H1 (cell line): ENCODE results near the gene PCGF3. TPM values are rescaled to one million over a fixed set of nuclear protein-coding genes. Genes with fewer than 3 reads are reported as not detected.
A peak's percentile ranks its signal among the peaks of the same experiment; 100 is the strongest.

Source experiments
- CTCF ChIA-PET: fragments of 300-600 bp; sonication (Branson Sonifier 250); formaldehyde crosslinking; loops from one replicate; lab custom pipeline; 2021; ENCODE audit not compliant: partially characterized antibody; lab: Charles Lee
- POLR2A ChIA-PET: fragments of 300-600 bp; sonication (Branson Sonifier 250); formaldehyde crosslinking; loops from one replicate; lab custom pipeline; 2021; ENCODE audit warnings: inconsistent platforms; ENCODE audit not compliant: partially characterized antibody; lab: Charles Lee
- DNase-seq, 2 experiments: peaks; one replicate each; pipeline versions ENCODE4 v3.0.0 to v3.0.0-alpha.2; 2010 to 2022; ENCODE audit warnings: low spot score in 2 of 2, low read depth in 1 of 2, mixed read lengths in 1 of 2
- FAIRE-seq: peaks from 2 replicates; lab custom pipeline; 2011; peaks lifted over from hg19 to GRCh38; lab: Jason Lieb, UNC
- H2AFZ ChIP-seq: 2 replicates; pipeline ENCODE4 v1.8.1; 2012; ENCODE audit warnings: low read length, inconsistent platforms
- H2AK5ac ChIP-seq: 2 replicates; pipeline ENCODE4 v1.6.1; 2013; ENCODE audit warnings: low read depth, low read length
- H2BK120ac ChIP-seq: replicated peaks from 2 replicates; pipeline ENCODE3; 2013; ENCODE audit warnings: low read depth, low read length, inconsistent platforms
- H2BK12ac ChIP-seq: 2 replicates; pipeline ENCODE4 v1.6.1; 2013; ENCODE audit warnings: low read depth, low read length
- H2BK15ac ChIP-seq: 2 replicates; pipeline ENCODE4 v1.6.1; 2013; ENCODE audit warnings: low read length
- H2BK20ac ChIP-seq: 2 replicates; pipeline ENCODE4 v1.6.1; 2013; ENCODE audit warnings: low read length
- H2BK5ac ChIP-seq: 2 replicates; pipeline ENCODE4 v1.6.1; 2013; ENCODE audit warnings: low read depth, low read length
- H3K14ac ChIP-seq: 2 replicates; pipeline ENCODE4 v1.6.1; 2013; ENCODE audit warnings: inconsistent platforms; ENCODE audit not compliant: insufficient read length
- H3K18ac ChIP-seq: 2 replicates; pipeline ENCODE4 v1.6.1; 2013; ENCODE audit warnings: low read length; ENCODE audit errors: extremely low read depth
- H3K23ac ChIP-seq: 2 replicates; pipeline ENCODE4 v1.6.1; 2013; ENCODE audit warnings: inconsistent platforms; ENCODE audit not compliant: insufficient read length
- H3K23me2 ChIP-seq: 2 replicates; pipeline ENCODE4 v1.6.1; 2013; ENCODE audit warnings: low read depth, low read length
- H3K27ac ChIP-seq: 2 replicates; pipeline ENCODE4 v1.6.1; 2011; ENCODE audit warnings: low read depth, low read length, inconsistent platforms
- H3K27me3 ChIP-seq, 4 experiments: replicated peaks in 1 of 4; 1 replicate in 1 of 4; 2 replicates in 3 of 4; pipeline versions ENCODE4 v1.6.1 to v1.8.1; 2011 to 2013; ENCODE audit warnings: low read length in 3 of 4, mild to moderate bottlenecking in 3 of 4, inconsistent platforms in 2 of 4, mixed read lengths in 2 of 4, moderate library complexity in 1 of 4; ENCODE audit not compliant: control insufficient read depth in 3 of 4, insufficient read depth in 3 of 4; ENCODE audit errors: extremely low read depth in 1 of 4
- H3K36me3 ChIP-seq, 4 experiments: 2 replicates each; pipeline versions ENCODE4 v1.6.1 to v1.8.1; 2011 to 2013; ENCODE audit warnings: mild to moderate bottlenecking in 4 of 4, low read length in 3 of 4, moderate library complexity in 2 of 4, control low read depth in 1 of 4, inconsistent platforms in 1 of 4; ENCODE audit not compliant: insufficient read depth in 4 of 4, control insufficient read depth in 2 of 4
- H3K4ac ChIP-seq: replicated peaks from 2 replicates; pipeline ENCODE3; 2013; ENCODE audit warnings: low read length, low read depth, mixed read lengths, inconsistent platforms; ENCODE audit not compliant: insufficient read length
- H3K4me1 ChIP-seq, 4 experiments: replicated peaks in 1 of 4; 1 replicate in 1 of 4; 2 replicates in 3 of 4; pipeline versions ENCODE4 v1.6.1 to v1.8.1; 2011 to 2013; ENCODE audit warnings: low read length in 3 of 4, inconsistent platforms in 2 of 4, mixed read lengths in 1 of 4; ENCODE audit not compliant: insufficient read depth in 4 of 4, control insufficient read depth in 3 of 4
- H3K4me2 ChIP-seq, 2 experiments: 2 replicates each; pipeline versions ENCODE4 v1.6.1 to v1.8.1; 2011 to 2013; ENCODE audit warnings: low read depth in 2 of 2, low read length in 2 of 2, control low read depth in 1 of 2, inconsistent platforms in 1 of 2, mild to moderate bottlenecking in 1 of 2; ENCODE audit not compliant: insufficient read depth in 1 of 2
- H3K4me3 ChIP-seq, 4 experiments: fragments of 200-600, 300-600 bp in 1 of 4; sonication (generic), shearing (Covaris generic), sonication (Bioruptor Twin) in 1 of 4; 2 replicates each; pipeline versions ENCODE4 v1.5.1 to v1.8.1; 2011 to 2016; ENCODE audit warnings: low read length in 4 of 4, low read depth in 3 of 4, control low read depth in 2 of 4, inconsistent platforms in 2 of 4, mild to moderate bottlenecking in 2 of 4, mixed read lengths in 1 of 4, moderate library complexity in 1 of 4; ENCODE audit not compliant: insufficient read depth in 2 of 4; ENCODE audit errors: extremely low read depth in 1 of 4
- H3K56ac ChIP-seq: replicated peaks from 2 replicates; pipeline ENCODE3; 2013; ENCODE audit warnings: low read depth, mild to moderate bottlenecking, mixed read lengths, low read length, inconsistent platforms; ENCODE audit not compliant: insufficient read length
- H3K79me1 ChIP-seq: 2 replicates; pipeline ENCODE4 v1.6.1; 2013; ENCODE audit warnings: low read depth, low read length, control low read depth
- H3K79me2 ChIP-seq, 2 experiments: 2 replicates each; pipeline versions ENCODE4 v1.6.1 to v1.8.1; 2012 to 2013; ENCODE audit warnings: low read length in 2 of 2, mild to moderate bottlenecking in 2 of 2, inconsistent platforms in 1 of 2; ENCODE audit not compliant: insufficient read depth in 2 of 2, control insufficient read depth in 1 of 2
- H3K9ac ChIP-seq, 4 experiments: replicated peaks in 1 of 4; 1 replicate in 1 of 4; 2 replicates in 3 of 4; pipeline versions ENCODE4 v1.6.1 to v1.8.1; 2011 to 2013; ENCODE audit warnings: low read depth in 3 of 4, low read length in 3 of 4, control low read depth in 2 of 4, mild to moderate bottlenecking in 2 of 4, moderate library complexity in 2 of 4, inconsistent platforms in 1 of 4; ENCODE audit errors: extremely low read depth in 1 of 4
- H3K9me3 ChIP-seq, 2 experiments: 2 replicates each; pipeline versions ENCODE4 v1.6.1 to v1.8.1; 2012 to 2013; ENCODE audit warnings: mild to moderate bottlenecking in 2 of 2, moderate library complexity in 2 of 2, control low read depth in 1 of 2, inconsistent platforms in 1 of 2, low read depth in 1 of 2, low read length in 1 of 2, mixed read lengths in 1 of 2; ENCODE audit not compliant: insufficient read depth in 2 of 2
- H4K20me1 ChIP-seq, 2 experiments: replicated peaks in 1 of 2; 2 replicates each; pipeline versions ENCODE3 to v1.8.1; 2011 to 2013; ENCODE audit warnings: inconsistent platforms in 2 of 2, low read length in 2 of 2, mild to moderate bottlenecking in 1 of 2; ENCODE audit not compliant: insufficient read depth in 2 of 2, control insufficient read depth in 1 of 2
- H4K5ac ChIP-seq: 2 replicates; pipeline ENCODE4 v1.6.1; 2013; ENCODE audit warnings: low read length, low read depth, mixed read lengths, inconsistent platforms; ENCODE audit not compliant: insufficient read length
- H4K8ac ChIP-seq: 2 replicates; pipeline ENCODE4 v1.8.0; 2013; ENCODE audit warnings: mild to moderate bottlenecking, moderate library complexity, low read length, inconsistent platforms; ENCODE audit not compliant: insufficient read depth; ENCODE audit errors: extremely low read depth
- H4K91ac ChIP-seq: replicated peaks from 2 replicates; pipeline ENCODE3; 2013; ENCODE audit warnings: low read length, mixed read lengths, inconsistent platforms; ENCODE audit not compliant: insufficient read length
- CBX8 ChIP-seq: fragments of 300-800, 300-1000 bp; sonication (generic); IDR thresholded peaks from 2 replicates; pipeline ENCODE4 v1.7.1; 2016; ENCODE audit warnings: low read depth, low read length, borderline replicate concordance
- CHD1 ChIP-seq: IDR thresholded peaks from 2 replicates; pipeline ENCODE4 v1.6.1; 2012; ENCODE audit warnings: low read depth, low read length, improper control_type of control experiment
- EZH2 ChIP-seq: fragments of 200-600 bp; sonication (generic); IDR thresholded peaks from 2 replicates; pipeline ENCODE4 v1.7.1; 2012; ENCODE audit warnings: low read depth, mild to moderate bottlenecking, moderate library complexity, low read length, inconsistent platforms; ENCODE audit not compliant: severe bottlenecking
- POLR2A ChIP-seq, 2 experiments: IDR thresholded peaks; 1 replicate in 1 of 2; 2 replicates in 1 of 2; pipeline ENCODE4 v1.6.1; 2011; ENCODE audit warnings: low read depth in 2 of 2, low read length in 2 of 2, mild to moderate bottlenecking in 2 of 2; ENCODE audit errors: control extremely low read depth in 1 of 2
- RBBP5 ChIP-seq: IDR thresholded peaks from 2 replicates; pipeline ENCODE4 v1.7.1; 2012; ENCODE audit warnings: low read depth, mild to moderate bottlenecking, inconsistent platforms, low read length, moderate library complexity, borderline replicate concordance
- SIRT6 ChIP-seq: IDR thresholded peaks from one replicate; pipeline ENCODE4 v1.7.1; 2012; ENCODE audit warnings: low read length, inconsistent platforms
- WGBS, 2 experiments: shearing (Covaris generic) in 1 of 2; methylation state at CpG; one replicate each; pipeline versions ENCODE4 v1.1.6 to v1.1.7; 2013 to 2015; ENCODE audit warnings: low lambda C conversion rate in 2 of 2, mixed read lengths in 2 of 2, inconsistent platforms in 1 of 2, low coverage in 1 of 2, missing lambda C conversion rate in 1 of 2; ENCODE audit not compliant: insufficient replicate concordance in 2 of 2, insufficient coverage in 1 of 2, insufficient read length in 1 of 2; ENCODE audit errors: extremely low coverage in 1 of 2, missing lambda C conversion rate in 1 of 2; 5-methylcytosine and 5-hydroxymethylcytosine counted together
- polyA plus RNA-seq, 7 experiments: library from polyadenylated mRNA; depleted of rRNA in 3 of 7; stranded (reverse) in 5 of 7; unstranded in 2 of 7; fragments of >200 nt in 5 of 7; fragments of 200-250 nt in 2 of 7; gene quantifications; 1 replicate in 5 of 7; 2 replicates in 1 of 7; 4 replicates in 1 of 7; pipeline versions ENCODE4 v1.2.1 to v1.2.3, GENCODE V29; 2011 to 2013; ENCODE audit warnings: missing spikeins in 2 of 7, mixed read lengths in 2 of 7
- total RNA-seq: library from RNA; stranded (reverse); fragmentation: NEBNext Ultra II Directional; extraction: Animal tissue kit (Norgen Biotek cat#: 25700); gene quantifications from 2 replicates; pipeline ENCODE4 v1.2.1, GENCODE V29; 2021
- TF ChIP-seq, protein P1 (sequence below): IDR thresholded peaks from 2 replicates; pipeline ENCODE4 v1.6.1; 2012; ENCODE audit warnings: inconsistent platforms
- TF ChIP-seq, protein P2 (sequence below): IDR thresholded peaks from 2 replicates; pipeline ENCODE4 v1.6.1; 2012; ENCODE audit warnings: low read length, inconsistent platforms

PCGF3 gene
- total and polyA plus RNA-seq, 2 of the 8 experiments (the other 6 are each of a cell fraction or from before 2014, with no cell fraction given), result 52.7 to 52.9 TPM

DNA sequence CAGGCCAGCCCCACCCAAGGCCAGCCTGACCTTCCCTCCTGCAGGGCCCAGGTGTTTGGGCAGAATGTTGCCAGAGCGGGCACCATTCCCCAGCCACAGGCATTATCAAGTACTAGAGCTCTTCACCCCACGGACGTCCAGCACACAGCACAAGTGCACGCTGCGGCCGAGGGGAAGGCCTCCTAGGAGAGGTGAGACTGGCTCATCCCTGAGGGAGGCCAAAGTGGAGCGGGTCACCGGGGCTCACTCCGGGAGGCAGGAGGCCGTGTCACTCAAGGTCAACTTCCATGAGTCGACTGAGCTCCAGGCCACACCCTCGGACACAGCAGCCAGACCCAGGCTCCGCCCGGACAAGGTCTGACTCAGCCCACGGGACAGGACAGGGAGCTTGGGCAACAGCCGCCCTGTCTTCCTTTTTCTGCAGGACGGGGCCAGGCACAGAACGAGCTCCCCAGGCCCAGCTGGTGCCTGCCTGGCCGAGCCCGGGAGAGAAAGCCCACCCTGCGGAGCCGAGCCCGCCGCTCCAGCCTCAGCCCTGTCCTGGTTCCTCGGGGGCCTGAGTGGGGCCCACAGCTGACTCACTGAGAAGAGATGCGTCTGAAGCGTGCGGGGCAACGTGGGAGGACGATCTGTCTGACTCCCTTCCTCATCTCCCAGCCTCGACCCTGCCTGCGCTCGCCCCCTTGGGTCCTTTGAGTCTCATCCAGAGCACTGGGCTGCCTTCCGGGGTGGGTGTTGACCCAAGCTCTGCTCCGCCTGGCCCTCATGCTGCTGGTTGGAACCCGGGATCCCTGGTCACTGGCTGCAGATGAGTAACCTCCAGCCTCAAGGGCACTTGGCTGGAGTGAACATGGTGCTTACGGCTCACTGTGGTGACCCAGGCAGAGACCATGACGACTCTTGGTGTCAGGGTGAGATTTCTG, 18.3 kb upstream of the PCGF3 start:
- no peak overlapping the region for H4K91ac ChIP-seq
- H3K4me3 ChIP-seq, result no peak overlapping the region
- ChIA-PET CTCF (interaction anchor here (0.6 to 5.7 kb wide), 11 partner anchors 9 to 94 kb away, joined by 3 to 65 read pairs (median 3); no protein-coding TSS in a partner anchor), POLR2A (interaction anchor here (0.6 to 2.2 kb wide), 14 partner anchors 9 to 281 kb away, joined by 3 to 9 read pairs (median 3); partner anchors contain the start of genes ATP5ME and MYL5)
- H3K27me3 ChIP-seq, result peaks cover 0 to 4% (median 0%) of the 10 kb centered on the region in 4 experiments; a peak in 1 of 7 replicates
- H2BK5ac ChIP-seq, result peak overlapping the region; percentile 60; the same call in 1 of the 2 replicates
- 0 out of 2 replicates have a peak overlapping the region, but pooled peaks have one; percentile 40 for H3K18ac ChIP-seq
- DNase-seq, result no peak
- H2BK20ac ChIP-seq, result no peak overlapping the region
- H3K9ac ChIP-seq, result no peak overlapping the region
- H2AK5ac ChIP-seq, result no peak overlapping the region
- peak overlapping the region; percentile 85; the same call in 1 of the 2 replicates for H2BK12ac ChIP-seq
- H3K4me1 ChIP-seq, result peaks cover 0 to 24% (median 18%) of the 10 kb centered on the region in 4 experiments; a peak in 6 of 7 replicates
- peak overlapping the region; percentile 71 for H3K4ac ChIP-seq
- H3K56ac ChIP-seq, result no peak overlapping the region
- no peaks in the 10 kb centered on the region for H3K79me2 ChIP-seq
- peak overlapping the region; percentile 90 for H2BK15ac ChIP-seq
- H2BK120ac ChIP-seq, result no peak overlapping the region
- H3K14ac ChIP-seq, result no peak overlapping the region
- 91% methylated on average over 34 of the region's 38 CpGs; no CpG with 5 or more reads in 1 of the 2 experiments for WGBS, 2 experiments
- H4K8ac ChIP-seq, result no peak overlapping the region
- no peaks in the 10 kb centered on the region for H3K9me3 ChIP-seq
- H3K4me2 ChIP-seq, result no peak overlapping the region; a peak in 1 of 4 replicates
- H4K5ac ChIP-seq, result no peak overlapping the region
- FAIRE-seq, result no peak
- H4K20me1 ChIP-seq, result peaks cover 0 to 9% of the 10 kb centered on the region in 2 experiments
- no peaks in the 10 kb centered on the region for H3K36me3 ChIP-seq
- H3K27ac ChIP-seq, result no peak overlapping the region
- H2AFZ ChIP-seq, result no peak overlapping the region
- no peak overlapping the region for H3K23ac ChIP-seq
- peaks cover 6% of the 10 kb centered on the region; the same call in 1 of the 2 replicates for H3K23me2 ChIP-seq
- H3K79me1 ChIP-seq, result no peaks in the 10 kb centered on the region
- TF ChIP-seq SIRT6, result no peak
- TF ChIP-seq EZH2, result no peak
- TF ChIP-seq, protein P1, sequence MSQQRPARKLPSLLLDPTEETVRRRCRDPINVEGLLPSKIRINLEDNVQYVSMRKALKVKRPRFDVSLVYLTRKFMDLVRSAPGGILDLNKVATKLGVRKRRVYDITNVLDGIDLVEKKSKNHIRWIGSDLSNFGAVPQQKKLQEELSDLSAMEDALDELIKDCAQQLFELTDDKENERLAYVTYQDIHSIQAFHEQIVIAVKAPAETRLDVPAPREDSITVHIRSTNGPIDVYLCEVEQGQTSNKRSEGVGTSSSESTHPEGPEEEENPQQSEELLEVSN, result no peak
- no peak for TF ChIP-seq CHD1
- no peak for TF ChIP-seq RBBP5
- no peak for TF ChIP-seq POLR2A (IDR thresholded peaks at IDR 0.05; ENCODE audit: control extremely low read depth in 1 of 2, low read depth in 2 of 2, low read length in 2 of 2)
- no peak for TF ChIP-seq CBX8
- TF ChIP-seq, protein P2, sequence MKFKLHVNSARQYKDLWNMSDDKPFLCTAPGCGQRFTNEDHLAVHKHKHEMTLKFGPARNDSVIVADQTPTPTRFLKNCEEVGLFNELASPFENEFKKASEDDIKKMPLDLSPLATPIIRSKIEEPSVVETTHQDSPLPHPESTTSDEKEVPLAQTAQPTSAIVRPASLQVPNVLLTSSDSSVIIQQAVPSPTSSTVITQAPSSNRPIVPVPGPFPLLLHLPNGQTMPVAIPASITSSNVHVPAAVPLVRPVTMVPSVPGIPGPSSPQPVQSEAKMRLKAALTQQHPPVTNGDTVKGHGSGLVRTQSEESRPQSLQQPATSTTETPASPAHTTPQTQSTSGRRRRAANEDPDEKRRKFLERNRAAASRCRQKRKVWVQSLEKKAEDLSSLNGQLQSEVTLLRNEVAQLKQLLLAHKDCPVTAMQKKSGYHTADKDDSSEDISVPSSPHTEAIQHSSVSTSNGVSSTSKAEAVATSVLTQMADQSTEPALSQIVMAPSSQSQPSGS, result no peak
